HG03103 (cell line): ENCODE results near the gene LRMDA.

ENCODE experiments used
- ATAC-seq: cut with Tn5 transposase; IDR thresholded peaks from one replicate; pipeline ENCODE4 v1.9.1; 2021; ENCODE audit warnings: low read depth; ENCODE audit not compliant: unreplicated experiment

The LRMDA gene

DNA sequence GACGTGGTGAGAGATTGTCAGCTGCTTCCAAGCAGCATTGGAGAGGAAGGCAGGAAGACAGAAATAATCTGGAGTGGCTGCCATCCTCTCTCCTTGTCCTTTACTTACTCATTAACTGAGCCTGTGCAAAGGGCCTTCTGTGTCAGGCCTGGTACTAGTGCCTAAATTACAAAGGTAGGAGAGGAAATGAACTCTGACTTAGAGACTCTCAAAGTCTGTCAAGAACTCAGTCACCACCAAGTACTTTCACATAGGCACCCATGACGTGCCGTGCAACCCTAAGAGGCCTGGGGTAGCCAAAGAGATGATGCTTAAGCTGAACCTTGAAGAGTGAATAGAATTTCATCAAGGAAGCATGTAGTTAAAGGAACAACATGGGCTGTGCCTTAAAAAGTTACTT lies 866.9 kb downstream of the LRMDA start:
- ATAC-seq = no peak

DNA sequence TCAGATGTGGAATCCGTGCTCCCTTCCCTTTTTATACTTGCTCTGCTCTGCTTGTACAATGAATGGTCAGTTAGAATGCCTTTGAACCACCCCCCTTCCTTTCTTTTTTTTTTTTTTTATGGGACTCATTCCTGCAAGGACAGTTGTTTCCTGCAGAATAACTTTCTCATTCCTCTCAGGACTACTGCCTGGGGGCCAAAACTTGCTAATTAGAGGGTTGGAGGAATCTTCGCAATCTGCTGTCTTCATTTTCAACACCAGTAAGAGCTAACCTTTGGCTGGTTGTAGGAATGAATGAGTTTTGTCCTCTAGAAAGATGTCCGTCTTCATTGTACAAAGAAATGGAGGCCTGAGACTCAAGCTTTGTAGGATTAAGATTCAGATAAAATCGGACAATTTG lies 868.1 kb downstream of the LRMDA start:
- no peak for ATAC-seq

DNA sequence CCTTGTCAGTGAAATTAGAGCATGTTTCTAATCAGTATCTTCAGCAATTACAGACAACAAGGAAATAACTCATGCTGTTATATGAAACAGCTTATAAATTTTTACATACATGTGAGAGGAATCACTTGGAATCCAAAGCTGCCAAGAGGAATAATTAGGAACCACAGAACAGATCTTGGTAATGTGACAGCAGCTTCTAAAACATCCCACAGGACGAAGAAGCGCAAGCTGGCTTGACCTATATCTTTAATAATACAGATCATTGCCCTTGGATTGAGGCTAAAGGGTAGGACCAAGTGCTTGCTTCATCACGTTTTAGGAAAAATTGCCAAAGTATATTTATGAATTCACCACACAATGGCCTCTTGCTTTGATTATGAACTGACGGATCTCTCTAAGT lies 869.8 kb downstream of the LRMDA start:
- no peak for ATAC-seq

DNA sequence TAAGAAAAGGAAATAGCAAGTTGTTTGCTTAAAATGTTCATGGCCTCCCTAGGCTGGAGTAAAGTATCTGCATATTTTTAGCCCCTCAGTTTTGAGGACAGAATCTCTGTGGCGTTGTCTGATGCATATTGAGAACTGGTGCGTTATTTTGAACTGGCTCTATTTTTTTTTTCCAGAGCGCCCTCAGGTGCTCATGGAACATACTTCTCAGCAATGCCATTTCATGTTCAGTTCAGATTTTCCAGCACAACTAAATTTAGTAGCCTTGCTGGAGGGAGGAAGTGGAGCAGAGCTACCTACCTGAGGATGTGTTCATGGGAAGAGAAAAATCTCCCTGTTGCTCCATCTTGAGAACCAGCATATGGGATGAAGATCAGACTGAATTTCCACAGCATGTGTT lies 870.5 kb downstream of the LRMDA start:
- no peak for ATAC-seq

DNA sequence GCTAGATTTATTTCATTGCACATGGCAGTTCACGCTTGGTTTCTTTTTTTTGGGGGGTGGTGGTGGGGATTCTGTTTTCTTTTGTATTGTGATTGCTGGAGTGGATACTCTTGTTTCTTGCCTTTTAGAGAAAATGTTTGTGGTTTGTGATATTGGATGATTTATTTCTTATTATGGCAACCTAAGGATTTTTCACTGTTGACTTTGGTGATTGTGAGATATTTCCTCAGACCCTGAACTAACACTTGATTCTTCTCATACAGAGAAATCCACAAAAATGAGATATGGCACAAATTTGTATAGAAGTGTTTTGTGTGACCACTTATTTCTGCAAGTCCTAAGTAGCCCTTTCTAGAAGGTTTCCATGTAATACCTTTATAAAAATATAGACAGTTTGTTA lies 871.1 kb downstream of the LRMDA start:
- ATAC-seq = no peak

DNA sequence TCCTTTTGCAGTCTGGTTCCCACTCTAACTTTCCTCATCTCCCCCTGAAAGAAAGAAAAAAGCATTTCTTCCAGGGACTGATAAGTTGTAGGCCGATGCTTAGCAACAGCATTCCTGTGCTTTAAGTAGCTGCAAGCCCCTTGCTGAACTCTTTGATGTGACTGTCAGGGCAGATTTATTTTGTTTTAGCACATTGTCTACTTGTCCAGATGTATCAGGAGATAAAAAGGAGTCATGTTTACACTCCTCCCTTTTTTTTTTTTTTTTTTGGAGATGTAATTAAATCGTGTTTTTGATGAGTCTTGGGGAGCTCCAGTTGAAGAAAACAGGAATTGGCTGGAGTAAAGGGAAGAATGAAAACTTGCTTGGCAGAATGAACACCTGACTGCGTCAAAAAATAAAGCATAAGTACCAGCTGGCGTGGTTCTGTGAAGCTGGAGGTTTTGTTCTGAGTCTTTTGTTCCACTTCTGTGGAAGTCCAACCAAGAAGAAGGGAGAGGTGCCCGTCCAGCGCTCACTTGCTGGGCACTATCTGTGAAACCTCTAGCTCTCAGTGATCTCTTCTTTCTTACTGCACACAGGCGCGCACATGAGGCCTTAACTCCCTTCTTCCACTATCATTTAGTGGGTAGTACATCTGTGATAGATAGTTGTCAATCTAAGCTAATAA lies 871.7 kb downstream of the LRMDA start:
- no peak for ATAC-seq

DNA sequence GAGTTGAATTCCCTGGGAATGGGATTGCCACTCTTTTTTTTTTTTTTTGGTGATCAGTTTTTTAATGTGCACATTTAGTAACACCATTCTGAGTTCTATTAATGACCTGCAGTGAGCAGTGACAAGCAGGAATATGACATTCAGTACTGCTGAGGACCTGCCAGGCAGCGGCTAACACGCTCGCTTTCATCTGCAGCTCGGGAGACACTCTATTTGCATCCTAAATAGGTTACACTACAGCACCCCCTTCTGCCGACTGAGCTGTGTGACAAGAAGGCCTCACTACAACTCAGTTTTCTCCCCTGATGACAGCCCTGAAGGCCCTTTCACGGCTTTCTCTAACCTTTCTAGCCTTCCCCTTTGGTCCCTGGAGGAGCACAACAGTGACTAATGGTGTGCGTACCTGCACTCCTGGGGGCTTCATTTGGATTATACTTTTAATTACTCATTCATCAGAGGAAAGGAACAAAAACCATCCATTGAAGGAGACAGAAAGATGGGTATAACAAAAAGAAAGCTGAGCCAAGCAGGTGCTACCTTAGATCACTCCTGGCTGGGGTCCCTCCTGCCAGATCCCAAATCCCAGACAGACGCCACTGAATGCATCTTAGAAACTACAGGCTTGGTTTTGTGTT lies 872.4 kb downstream of the LRMDA start:
- no peak for ATAC-seq

DNA sequence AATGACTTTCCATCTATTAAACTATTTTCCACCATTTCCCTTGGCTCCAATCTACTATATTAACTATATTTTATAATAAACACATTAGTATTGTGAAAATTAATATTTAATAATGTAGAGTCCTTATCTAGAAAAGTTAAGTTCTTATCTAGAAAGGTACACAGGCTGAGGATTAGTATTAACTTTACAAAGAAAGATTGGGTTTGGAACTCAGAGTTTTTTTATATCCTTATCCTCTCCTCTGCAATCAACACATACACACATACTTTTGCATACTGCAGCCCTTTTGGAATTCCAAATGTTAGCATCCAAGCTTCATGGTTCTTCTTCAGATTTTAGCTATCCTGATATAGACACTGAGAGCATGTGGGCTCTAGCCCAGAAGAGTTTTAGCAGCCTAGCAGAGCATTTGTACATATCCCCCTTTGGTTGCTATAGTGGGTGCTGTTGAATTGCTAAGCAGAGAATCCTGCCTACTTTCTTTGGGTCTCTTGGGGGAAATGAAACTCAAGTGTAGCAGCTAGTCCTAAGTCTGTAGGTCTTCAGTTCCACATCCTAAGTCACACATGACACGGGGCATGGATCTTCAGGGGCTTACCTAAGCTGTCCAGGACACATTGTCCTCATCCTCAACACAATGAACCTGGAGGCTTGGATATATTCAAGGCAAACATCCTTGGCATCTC lies 874.6 kb downstream of the LRMDA start:
- ATAC-seq = no peak

DNA sequence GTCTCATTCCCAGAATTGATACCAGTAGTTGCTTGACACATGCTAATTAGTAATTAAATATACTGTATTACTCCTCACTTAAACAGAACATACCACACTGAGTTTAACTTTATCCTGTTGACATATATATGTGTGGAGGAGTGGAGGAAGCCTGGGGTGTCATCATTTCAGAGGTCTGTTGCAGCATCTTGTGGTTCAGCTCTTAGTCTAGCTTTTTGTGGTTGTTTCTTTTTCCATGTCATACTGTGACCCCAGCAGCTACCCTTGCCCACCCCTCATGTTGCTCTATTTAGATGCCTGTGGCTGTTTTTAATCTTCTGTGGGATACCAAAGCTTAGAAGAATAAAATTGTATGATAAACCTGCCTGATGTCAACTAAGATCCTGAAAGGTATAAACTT lies 875.4 kb downstream of the LRMDA start:
- no peak for ATAC-seq

DNA sequence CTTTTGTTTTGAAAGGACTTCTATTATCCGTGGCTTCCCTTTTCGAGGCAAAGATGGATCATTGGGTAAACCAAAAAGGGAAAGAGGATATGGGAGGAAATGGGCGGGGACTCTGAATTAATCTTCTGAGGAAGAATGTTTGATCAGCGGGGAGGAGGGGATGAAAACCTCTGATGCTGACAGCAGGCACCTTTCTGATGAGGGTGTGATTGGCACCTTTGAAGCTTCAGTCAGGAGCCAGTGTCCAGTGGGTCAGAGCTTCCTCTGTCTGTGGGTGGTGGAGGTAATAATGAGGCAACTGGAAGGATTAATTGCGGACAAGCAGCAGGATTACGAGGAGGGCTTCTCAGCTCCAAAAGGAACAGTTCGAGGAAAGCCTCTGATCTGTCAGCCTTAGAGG lies 877.6 kb downstream of the LRMDA start:
- ATAC-seq = no peak

DNA sequence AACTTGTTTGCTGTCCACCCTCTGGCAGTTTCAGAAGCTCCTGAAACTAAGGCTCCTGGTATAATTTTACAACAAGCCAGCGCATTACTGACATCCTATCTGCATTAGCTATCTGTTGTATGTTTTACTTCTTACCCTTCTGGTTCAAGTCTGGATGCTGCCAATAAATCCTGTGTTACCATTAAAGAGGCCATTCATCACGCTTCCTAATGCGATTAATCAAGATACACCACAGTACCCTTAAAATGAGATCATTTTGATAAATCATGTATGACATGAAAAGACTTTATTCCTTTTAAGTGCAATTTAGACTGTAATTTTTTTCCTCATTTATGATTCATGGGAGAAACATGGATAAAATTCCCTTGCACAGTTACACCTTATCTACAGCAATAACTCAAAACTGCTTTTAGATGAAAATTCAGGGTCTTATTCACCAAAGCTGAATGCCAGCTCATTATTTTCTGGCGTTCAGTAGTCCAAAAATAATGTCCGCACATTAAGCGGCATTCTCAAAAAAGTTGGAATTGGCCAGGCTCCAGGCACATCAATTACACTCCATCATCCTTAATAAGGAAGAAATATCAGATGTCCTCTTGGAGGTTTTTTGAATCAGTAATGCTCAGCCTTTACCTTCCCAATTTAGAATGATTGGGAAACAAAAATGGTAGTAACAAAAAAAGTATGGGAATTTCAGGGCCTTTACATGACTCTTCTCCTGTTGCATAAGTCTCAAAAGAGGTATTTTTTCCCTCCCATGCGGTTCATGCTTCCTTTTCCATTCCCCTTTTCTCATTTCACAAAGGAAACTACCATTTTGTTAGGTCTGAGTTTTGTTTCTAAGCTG lies 878.5 kb downstream of the LRMDA start:
- no peak for ATAC-seq

DNA sequence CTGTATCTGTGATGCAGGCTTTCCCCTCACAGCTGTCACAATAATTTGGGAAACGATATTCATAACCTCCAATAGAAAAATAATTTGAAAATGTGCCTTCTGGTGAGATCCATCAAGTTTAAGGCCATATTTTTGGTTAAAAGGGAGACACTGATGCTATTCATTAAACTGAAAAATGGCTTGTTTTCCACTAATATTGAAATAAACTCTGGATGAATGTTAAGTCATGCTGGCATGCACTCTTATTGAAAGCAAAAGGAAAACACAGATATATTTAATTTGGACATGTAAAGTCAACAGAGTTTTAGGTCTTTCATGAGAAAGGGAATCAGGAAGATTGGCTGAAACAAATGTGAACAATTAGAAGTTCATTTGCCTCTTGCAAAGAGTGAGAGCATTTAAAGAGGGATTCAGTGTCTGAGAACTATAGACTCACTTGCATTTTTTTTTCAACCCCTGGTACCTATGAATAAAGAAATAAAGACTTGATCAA lies 879.2 kb downstream of the LRMDA start:
- no peak for ATAC-seq

DNA sequence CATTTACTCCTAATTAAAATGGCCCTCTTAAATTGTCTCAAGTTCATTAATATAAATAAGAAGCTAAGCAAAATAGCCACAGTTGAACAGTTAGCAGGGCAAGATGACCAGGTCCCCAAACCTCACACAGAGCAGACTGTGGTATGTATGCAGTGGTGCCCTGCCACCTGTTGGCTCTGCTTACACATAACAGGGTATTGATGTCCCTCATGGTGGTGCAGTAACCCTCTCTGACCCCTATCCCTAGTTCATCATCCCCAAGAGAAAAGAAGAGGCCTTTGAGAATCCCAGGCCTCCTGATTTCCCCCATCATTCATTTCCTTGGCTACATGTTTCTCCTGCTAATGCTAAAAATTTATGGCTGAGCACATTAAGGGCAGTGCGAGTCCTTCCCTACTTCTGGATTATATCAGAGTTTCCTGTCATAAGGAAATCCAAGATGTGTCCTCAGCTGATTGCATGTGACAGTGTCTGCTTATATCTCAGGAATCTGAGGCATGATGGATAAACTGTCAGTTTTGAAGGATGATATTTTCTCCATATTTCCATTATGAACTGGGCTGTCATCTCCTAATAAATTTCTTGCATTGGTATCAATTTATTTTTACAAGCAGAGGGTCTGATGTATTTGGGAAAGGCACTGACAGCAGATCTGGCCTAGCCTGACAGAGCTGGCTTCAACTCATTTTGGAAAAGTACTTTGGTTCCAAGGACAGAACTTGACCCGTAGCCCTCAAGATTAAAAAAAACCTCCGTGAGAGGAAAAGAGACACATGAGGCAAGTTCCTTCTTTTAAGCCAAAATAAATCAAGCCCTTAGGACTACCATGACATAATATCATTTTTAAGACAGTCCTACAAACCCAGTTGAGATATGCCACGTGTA lies 880.6 kb downstream of the LRMDA start:
- ATAC-seq = peak; percentile 71

DNA sequence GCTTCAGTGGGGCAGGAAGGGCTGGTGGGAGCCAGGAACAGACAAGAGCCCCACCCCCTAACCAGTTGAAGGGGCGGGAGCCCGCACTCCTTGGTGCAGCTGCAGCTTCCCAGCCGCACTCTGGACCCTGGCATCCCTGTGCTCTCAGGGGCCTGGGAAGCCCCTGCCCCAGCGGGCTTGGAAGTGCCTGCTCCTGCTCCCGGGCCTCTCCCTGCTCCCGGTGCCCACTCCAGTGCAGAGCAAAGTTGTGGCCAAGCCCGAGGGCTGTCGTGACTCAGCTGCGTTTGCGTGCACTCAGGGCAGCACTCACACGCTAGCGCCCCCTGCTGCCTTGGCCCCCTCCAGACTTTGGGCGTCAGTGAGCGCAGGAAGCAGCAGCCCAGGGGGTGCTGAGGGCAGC lies 883.8 kb downstream of the LRMDA start:
- no peak for ATAC-seq

DNA sequence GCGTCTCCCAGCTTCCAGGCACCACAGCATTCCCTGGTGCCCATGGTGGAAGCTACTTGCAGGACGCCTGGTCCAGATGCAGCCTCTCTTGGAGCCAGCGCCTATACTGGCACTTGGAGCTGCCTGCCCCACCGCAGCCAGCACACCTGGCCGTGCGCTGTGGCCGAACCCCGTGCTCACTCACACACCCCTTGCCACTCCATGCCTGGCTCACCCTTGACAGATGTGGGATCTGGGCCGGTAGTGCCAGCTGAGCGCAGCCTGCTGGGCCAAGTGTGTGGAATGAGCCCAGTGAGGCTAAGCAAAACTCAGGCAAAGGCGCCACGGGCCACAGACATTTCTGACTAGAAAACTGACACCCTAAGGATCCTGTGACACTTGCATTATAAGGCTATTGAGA lies 884.8 kb downstream of the LRMDA start:
- no peak for ATAC-seq

DNA sequence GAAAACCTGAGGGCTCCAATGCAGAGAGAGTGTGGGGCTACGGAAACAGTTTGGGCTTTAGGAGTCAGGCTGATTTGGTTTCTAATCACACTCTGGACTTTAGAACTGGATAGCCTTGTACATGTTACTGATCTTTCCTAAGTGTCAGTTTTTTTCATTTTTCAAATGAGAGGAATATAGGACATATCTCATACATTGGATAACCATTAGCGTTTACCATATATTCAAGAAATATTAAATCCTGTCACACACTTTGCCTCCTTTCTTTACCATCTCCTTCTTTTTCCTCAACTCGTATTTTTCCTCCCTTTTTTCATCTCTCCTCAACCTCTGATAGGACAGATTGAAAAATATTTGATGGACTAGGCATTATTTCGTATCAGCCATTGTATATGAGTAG lies 885.7 kb downstream of the LRMDA start:
- no peak for ATAC-seq

DNA sequence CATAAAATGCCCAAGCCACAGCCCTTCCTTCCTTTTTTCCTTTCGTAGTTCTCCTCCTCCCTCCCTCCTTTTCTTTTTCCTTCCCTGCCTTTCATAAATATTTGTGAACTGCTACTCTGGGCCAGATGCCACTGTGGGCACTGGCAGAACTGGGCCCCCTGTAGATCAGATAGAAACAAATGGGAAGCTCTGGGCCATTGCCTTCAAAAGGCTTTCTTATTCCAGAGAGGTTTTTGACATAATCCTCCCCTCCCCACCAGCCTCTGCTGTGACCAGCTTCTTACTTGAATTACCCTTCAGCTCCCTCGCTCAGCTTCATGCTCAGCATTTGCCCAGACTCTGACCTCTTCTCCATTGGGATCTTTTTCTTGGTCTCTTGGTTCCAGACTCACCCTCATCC lies 886.8 kb downstream of the LRMDA start:
- no peak for ATAC-seq

DNA sequence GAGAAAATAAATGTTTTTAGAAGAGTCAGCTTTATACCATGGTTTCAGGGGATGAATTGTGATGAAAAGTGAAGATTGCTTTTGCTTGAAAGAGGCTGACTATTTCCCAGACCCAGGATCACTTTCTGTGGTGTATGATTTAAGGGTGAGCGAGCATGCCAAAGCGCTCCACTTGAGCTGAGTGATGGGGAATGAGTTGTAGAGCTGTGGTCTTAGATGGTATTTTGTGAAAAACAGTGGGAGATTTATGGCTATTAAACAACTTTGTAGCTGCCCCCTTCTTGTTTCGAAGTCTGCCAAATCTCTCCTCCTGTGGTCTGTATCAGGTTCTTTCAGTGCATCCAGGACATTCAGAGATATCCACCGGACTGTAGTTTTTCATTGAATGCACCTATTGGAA lies 888.2 kb downstream of the LRMDA start:
- no peak for ATAC-seq

DNA sequence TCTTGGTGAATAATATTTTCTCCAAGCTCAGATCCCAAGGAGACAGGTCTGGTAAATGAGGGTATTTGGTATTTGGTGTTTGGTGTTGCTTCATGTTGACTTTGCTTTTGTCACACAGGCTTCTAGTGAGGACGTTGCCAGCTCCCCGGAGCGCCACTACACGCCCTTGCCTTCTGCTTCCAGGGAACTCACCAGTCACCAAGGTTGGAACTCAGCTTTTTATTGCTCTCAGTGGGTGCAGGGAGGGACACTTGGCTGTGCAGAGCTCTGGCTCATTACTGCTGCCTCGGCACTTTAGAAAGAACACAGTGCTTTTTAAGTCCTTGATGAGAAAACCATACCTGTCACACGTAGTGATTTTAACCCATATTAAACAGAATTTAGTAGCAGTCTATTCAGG lies 892.9 kb downstream of the LRMDA start:
- no peak for ATAC-seq

DNA sequence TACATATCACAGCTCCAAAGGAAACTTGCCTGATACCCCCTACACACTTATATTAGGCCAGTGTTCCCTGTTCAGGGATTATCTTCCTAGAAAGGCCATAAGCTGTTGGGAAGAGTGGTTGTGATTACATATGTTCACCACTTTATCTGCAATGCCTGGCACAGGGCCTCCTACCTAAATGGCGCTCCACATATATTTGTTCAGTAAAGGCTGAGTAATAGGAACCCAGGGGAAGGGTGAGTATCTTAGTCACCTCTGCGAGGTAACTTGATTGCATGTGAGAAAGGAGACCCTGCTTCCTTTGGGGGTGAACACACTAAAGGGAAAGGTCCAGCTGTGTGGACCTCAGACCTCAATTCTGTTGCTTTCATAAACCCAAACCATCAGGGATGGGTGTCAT lies 896.0 kb downstream of the LRMDA start:
- ATAC-seq = no peak
